Keratinocyte (primary cell): ENCODE measurements around the gene CAPN2.

Experiments used
- CTCF ChIP-seq, 3 experiments: IDR thresholded peaks in 1 of 3; conservative IDR thresholded peaks in 1 of 3; optimal IDR thresholded peaks in 1 of 3; 2 replicates in 2 of 3; 3 replicates in 1 of 3; pipeline versions ENCODE3 to v1.5.1; 2011; ENCODE audit warnings: low read length in 3 of 3, mild to moderate bottlenecking in 3 of 3, moderate library complexity in 2 of 3, control low read depth in 1 of 3, inconsistent platforms in 1 of 3; ENCODE audit not compliant: insufficient read depth in 2 of 3; ENCODE audit errors: extremely low read depth in 1 of 3
- EZH2 ChIP-seq: IDR thresholded peaks from one replicate; pipeline ENCODE4 v1.6.1; 2012; ENCODE audit warnings: inconsistent platforms, mild to moderate bottlenecking, low read length, moderate library complexity

- no peak for TF ChIP-seq CTCF (optimal IDR thresholded peaks at IDR 0.05 in 1 of 3, IDR thresholded peaks at IDR 0.05 in 1 of 3, conservative IDR thresholded peaks at IDR 0.05 in 1 of 3; ENCODE audit: extremely low read depth in 1 of 3, insufficient read depth in 2 of 3, low read length in 3 of 3)
- no peak for TF ChIP-seq EZH2
These were observed 46.6 kb upstream of the CAPN2 start, which contains the start of gene CAPN8 for GRCh38 chr1:223665592-223666312.
